Measurements from ENCODE around the gene PARP12. TPM values are rescaled to one million over a fixed set of nuclear protein-coding genes. Genes with fewer than 3 reads are reported as not detected.
A peak's percentile ranks its signal among the peaks of the same experiment; 100 is the strongest.

Gene PARP12
- total and polyA plus RNA-seq, 9 of the 15 experiments (the other 6 are each of a cell fraction or from before 2014, with no cell fraction given) = 4.6 to 40.4 (median 23.5) TPM

- TF ChIP-seq ZNF707 (CRISPR knock-in tag; conservative IDR thresholded peaks at IDR 0.05) = no peak; the same call in 1 of the 2 replicates
- no peak for TF ChIP-seq GATA2 (CRISPR knock-in tag; IDR thresholded peaks at IDR 0.05)
- TF ChIP-seq NONO (IDR thresholded peaks at IDR 0.05; ENCODE audit: low read depth in 2 of 2, low read length in 1 of 2) = 0 out of 4 replicates have a peak, but pooled peaks of 1 of the 2 experiments have one; percentile 51
- 0 out of 2 replicates have a peak, but pooled peaks have one; percentile 32 for TF ChIP-seq ZBTB9 (CRISPR knock-in tag; IDR thresholded peaks at IDR 0.05)
- peak; percentile 85 for TF ChIP-seq EHMT2 (IDR thresholded peaks at IDR 0.05)
- 0 out of 2 replicates have a peak, but pooled peaks have one; percentile 23 for TF ChIP-seq ZNF589 (CRISPR knock-in tag; IDR thresholded peaks at IDR 0.05; ENCODE audit: low read depth)
- peak in 1 of 2 experiments; percentile 74; a peak in 2 of 4 replicates for TF ChIP-seq HDAC1 (IDR thresholded peaks at IDR 0.05)
- TF ChIP-seq SMC3 (conservative IDR thresholded peaks at IDR 0.05; ENCODE audit: insufficient read depth, low read depth, low read length) = no peak
- TF ChIP-seq NFATC3 (IDR thresholded peaks at IDR 0.05) = no peak; the same call in 1 of the 2 replicates
- peak; percentile 50; the same call in 1 of the 2 replicates for TF ChIP-seq PKNOX1 (IDR thresholded peaks at IDR 0.05)
- TF ChIP-seq HMGN3 (IDR thresholded peaks at IDR 0.05; ENCODE audit: borderline replicate concordance, extremely low read depth, insufficient read length, low read depth, low read length) = no peak
- 0 out of 2 replicates have a peak, but pooled peaks have one; percentile 12 for TF ChIP-seq ZNF655 (CRISPR knock-in tag; IDR thresholded peaks at IDR 0.05)
- TF ChIP-seq MCM7 (IDR thresholded peaks at IDR 0.05) = no peak
- peak; percentile 97 for TF ChIP-seq POLR2H (tag; IDR thresholded peaks at IDR 0.05; ENCODE audit: low read depth)
- TF ChIP-seq ESRRB (CRISPR knock-in tag; IDR thresholded peaks at IDR 0.05; ENCODE audit: borderline replicate concordance) = no peak
- peak; percentile 32; the same call in 1 of the 2 replicates for TF ChIP-seq ETV1 (tag; conservative IDR thresholded peaks at IDR 0.05; ENCODE audit: low read depth)
- no peak for TF ChIP-seq MXD1 (CRISPR knock-in tag; IDR thresholded peaks at IDR 0.05; ENCODE audit: borderline replicate concordance, poor library complexity, severe bottlenecking)
- 0 out of 2 replicates have a peak, but pooled peaks have one; percentile 48 for TF ChIP-seq TRIM28 (IDR thresholded peaks at IDR 0.05)
- no peak for TF ChIP-seq MTA2 (IDR thresholded peaks at IDR 0.05; ENCODE audit: low read depth)
- no peak for TF ChIP-seq TARDBP (IDR thresholded peaks at IDR 0.05)
- TF ChIP-seq ZNF174 (CRISPR knock-in tag; IDR thresholded peaks at IDR 0.05) = no peak
- 0 out of 2 replicates have a peak, but pooled peaks have one; percentile 35 for TF ChIP-seq ZNF175 (CRISPR knock-in tag; IDR thresholded peaks at IDR 0.05; ENCODE audit: low read depth)
Measured at GRCh38 chr7:139976838-139977656, 85.7 kb downstream of the PARP12 start (continued).

All from K562 (cell line).